ENCODE measurements around the gene CDADC1. TPM values are rescaled to one million over a fixed set of nuclear protein-coding genes. Genes with fewer than 3 reads are reported as not detected.

CDADC1 gene
- total and polyA plus RNA-seq, 4 donors, result 3.0 to 6.1 (median 4.5) TPM

GRCh38 chr13:49336655-49337054 lies 88.9 kb downstream of the CDADC1 start (continued):
- no peak for TF ChIP-seq REST (IDR thresholded peaks at IDR 0.05)

- WGBS, result 88% methylated on average over 10 of the region's 10 CpGs
- no peak for DNase-seq (ENCODE audit: low spot score)
- Histone ChIP-seq H3K9ac (ENCODE audit: low read depth in 1 of 2, low read length in 2 of 2) (no peak overlapping the region), H3K27ac (ENCODE audit: low read depth in 1 of 2, low read length in 2 of 2) (no peak overlapping the region), H3K36me3 (ENCODE audit: control insufficient read depth in 4 of 4, insufficient read depth in 3 of 4, low read depth in 1 of 4, low read length in 3 of 4) (no peaks in the 10 kb centered on the region), H3K4me1 (ENCODE audit: control insufficient read depth in 4 of 4, insufficient read depth in 4 of 4, low read length in 3 of 4) (peaks cover 0 to 4% (median 1%) of the 10 kb centered on the region in 4 donors), H3K27me3 (ENCODE audit: control insufficient read depth in 4 of 4, insufficient read depth in 4 of 4, low read length in 3 of 4) (no peaks in the 10 kb centered on the region), H3K9me3 (ENCODE audit: control insufficient read depth in 4 of 4, low read length in 3 of 4) (no peaks in the 10 kb centered on the region), H3K4me3 (ENCODE audit: low read depth in 1 of 3, low read length in 3 of 3) (no peak overlapping the region)
- TF ChIP-seq, protein P1, sequence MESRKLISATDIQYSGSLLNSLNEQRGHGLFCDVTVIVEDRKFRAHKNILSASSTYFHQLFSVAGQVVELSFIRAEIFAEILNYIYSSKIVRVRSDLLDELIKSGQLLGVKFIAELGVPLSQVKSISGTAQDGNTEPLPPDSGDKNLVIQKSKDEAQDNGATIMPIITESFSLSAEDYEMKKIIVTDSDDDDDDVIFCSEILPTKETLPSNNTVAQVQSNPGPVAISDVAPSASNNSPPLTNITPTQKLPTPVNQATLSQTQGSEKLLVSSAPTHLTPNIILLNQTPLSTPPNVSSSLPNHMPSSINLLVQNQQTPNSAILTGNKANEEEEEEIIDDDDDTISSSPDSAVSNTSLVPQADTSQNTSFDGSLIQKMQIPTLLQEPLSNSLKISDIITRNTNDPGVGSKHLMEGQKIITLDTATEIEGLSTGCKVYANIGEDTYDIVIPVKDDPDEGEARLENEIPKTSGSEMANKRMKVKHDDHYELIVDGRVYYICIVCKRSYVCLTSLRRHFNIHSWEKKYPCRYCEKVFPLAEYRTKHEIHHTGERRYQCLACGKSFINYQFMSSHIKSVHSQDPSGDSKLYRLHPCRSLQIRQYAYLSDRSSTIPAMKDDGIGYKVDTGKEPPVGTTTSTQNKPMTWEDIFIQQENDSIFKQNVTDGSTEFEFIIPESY (IDR thresholded peaks at IDR 0.05), result no peak
- TF ChIP-seq SP1 (IDR thresholded peaks at IDR 0.05), result no peak
- TF ChIP-seq YY1 (IDR thresholded peaks at IDR 0.05), result no peak
- TF ChIP-seq HNF4G (IDR thresholded peaks at IDR 0.05), result no peak
- no peak for TF ChIP-seq NR2F2 (IDR thresholded peaks at IDR 0.05)
- TF ChIP-seq, protein P2, sequence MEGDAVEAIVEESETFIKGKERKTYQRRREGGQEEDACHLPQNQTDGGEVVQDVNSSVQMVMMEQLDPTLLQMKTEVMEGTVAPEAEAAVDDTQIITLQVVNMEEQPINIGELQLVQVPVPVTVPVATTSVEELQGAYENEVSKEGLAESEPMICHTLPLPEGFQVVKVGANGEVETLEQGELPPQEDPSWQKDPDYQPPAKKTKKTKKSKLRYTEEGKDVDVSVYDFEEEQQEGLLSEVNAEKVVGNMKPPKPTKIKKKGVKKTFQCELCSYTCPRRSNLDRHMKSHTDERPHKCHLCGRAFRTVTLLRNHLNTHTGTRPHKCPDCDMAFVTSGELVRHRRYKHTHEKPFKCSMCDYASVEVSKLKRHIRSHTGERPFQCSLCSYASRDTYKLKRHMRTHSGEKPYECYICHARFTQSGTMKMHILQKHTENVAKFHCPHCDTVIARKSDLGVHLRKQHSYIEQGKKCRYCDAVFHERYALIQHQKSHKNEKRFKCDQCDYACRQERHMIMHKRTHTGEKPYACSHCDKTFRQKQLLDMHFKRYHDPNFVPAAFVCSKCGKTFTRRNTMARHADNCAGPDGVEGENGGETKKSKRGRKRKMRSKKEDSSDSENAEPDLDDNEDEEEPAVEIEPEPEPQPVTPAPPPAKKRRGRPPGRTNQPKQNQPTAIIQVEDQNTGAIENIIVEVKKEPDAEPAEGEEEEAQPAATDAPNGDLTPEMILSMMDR (IDR thresholded peaks at IDR 0.05; ENCODE audit: low read depth, low read length, missing input control), result no peak
- no peak for TF ChIP-seq HNF4A (conservative IDR thresholded peaks at IDR 0.05)
- TF ChIP-seq RXRA (IDR thresholded peaks at IDR 0.05), result no peak
- TF ChIP-seq ATF3 (IDR thresholded peaks at IDR 0.05), result no peak
- TF ChIP-seq MAX (IDR thresholded peaks at IDR 0.05), result no peak
These were observed 92.4 kb downstream of the CDADC1 start for GRCh38 chr13:49340161-49340560.

- H3K27me3 ChIP-seq (ENCODE audit: control insufficient read depth in 4 of 4, insufficient read depth in 4 of 4, low read length in 3 of 4), result no peaks in the 10 kb centered on the region
- no peak overlapping the region for H3K9ac ChIP-seq (ENCODE audit: low read depth in 1 of 2, low read length in 2 of 2)
- H3K36me3 ChIP-seq (ENCODE audit: control insufficient read depth in 4 of 4, insufficient read depth in 3 of 4, low read depth in 1 of 4, low read length in 3 of 4), result no peaks in the 10 kb centered on the region
- 33% methylated on average over 3 of the region's 3 CpGs for WGBS
- no peak for DNase-seq (ENCODE audit: low spot score)
- no peak for TF ChIP-seq ATF3 (IDR thresholded peaks at IDR 0.05)
- no peak for TF ChIP-seq GABPA (IDR thresholded peaks at IDR 0.05 in 1 of 2, conservative IDR thresholded peaks at IDR 0.05 in 1 of 2)
- TF ChIP-seq SP1 (IDR thresholded peaks at IDR 0.05), result no peak
- TF ChIP-seq RAD21 (IDR thresholded peaks at IDR 0.05), result no peak
- no peak for TF ChIP-seq FOXA1 (IDR thresholded peaks at IDR 0.05)
- no peak for TF ChIP-seq MAX (IDR thresholded peaks at IDR 0.05)
- TF ChIP-seq FOXA2 (IDR thresholded peaks at IDR 0.05), result no peak
- TF ChIP-seq RXRA (IDR thresholded peaks at IDR 0.05), result no peak
- TF ChIP-seq, protein P2 (IDR thresholded peaks at IDR 0.05; ENCODE audit: low read depth, low read length, missing input control), result no peak
- peaks cover 0 to 7% (median 1%) of the 10 kb centered on the region in 4 donors for H3K4me1 ChIP-seq (ENCODE audit: control insufficient read depth in 4 of 4, insufficient read depth in 4 of 4, low read length in 3 of 4)
- no peak overlapping the region for H3K27ac ChIP-seq (ENCODE audit: low read depth in 1 of 2, low read length in 2 of 2)
- no peak overlapping the region for H3K4me3 ChIP-seq (ENCODE audit: low read depth in 1 of 3, low read length in 3 of 3)
- H3K9me3 ChIP-seq (ENCODE audit: control insufficient read depth in 4 of 4, low read length in 3 of 4), result no peaks in the 10 kb centered on the region
These were observed 93.8 kb downstream of the CDADC1 start for GRCh38 chr13:49341517-49341916.
